Esophagus muscularis mucosa (tissue), 3 donors: ENCODE data around the gene IRF9.

Experiments used
- CTCF ChIP-seq, 3 experiments: fragments of 200-600 bp in 2 of 3; fragments of 450-650 bp in 1 of 3; sonication (generic) in 2 of 3; IDR thresholded peaks; one replicate each; pipeline ENCODE4 v1.5.1; 2017 to 2019; ENCODE audit warnings: antibody characterized with exemption in 3 of 3, mild to moderate bottlenecking in 2 of 3, moderate library complexity in 1 of 3
- POLR2A ChIP-seq: fragments of 450-650 bp; IDR thresholded peaks from one replicate; pipeline ENCODE4 v1.6.1; 2017; ENCODE audit warnings: antibody characterized with exemption, moderate library complexity, mild to moderate bottlenecking, low read depth
- POLR2AphosphoS5 ChIP-seq, 2 donors: sonication (generic); formaldehyde crosslinking; IDR thresholded peaks; one replicate each; pipeline ENCODE4 v1.6.1; 2017; ENCODE audit warnings: antibody characterized with exemption in 2 of 2

- TF ChIP-seq POLR2A (no peak), CTCF (IDR thresholded peaks at IDR 0.05) (no peak), POLR2AphosphoS5 (IDR thresholded peaks at IDR 0.05) (no peak)
Observed at GRCh38 chr14:24144451-24144850, 16.6 kb upstream of the IRF9 start.
